Pancreas (tissue), 10 donors: Measurements from ENCODE around the gene GATA2. TPM values are rescaled to one million over a fixed set of nuclear protein-coding genes. Genes with fewer than 3 reads are reported as not detected.

ENCODE experiments used
- ATAC-seq, 4 donors: fragments of 200-7000 bp; cut with Tn5 transposase; one replicate each; pipeline versions ENCODE4 v1.8.0 to v1.9.1; 2020; ENCODE audit warnings: mild to moderate bottlenecking in 4 of 4, moderate library complexity in 4 of 4
- DNase-seq, 6 donors: peaks; one replicate each; pipeline ENCODE4 v3.0.0-alpha.2; 2020
- FAIRE-seq: peaks from 2 replicates; lab custom pipeline; 2012; peaks lifted over from hg19 to GRCh38; lab: Jason Lieb, UNC
- H3K27ac ChIP-seq, 4 donors: fragments of 200-600 bp; sonication (generic); 1 replicate in 3 of 4; 2 replicates in 1 of 4; pipeline versions ENCODE4 v1.5.0 to v1.8.0; 2020
- H3K27me3 ChIP-seq, 4 donors: fragments of 200-600 bp; one replicate each; pipeline ENCODE4 v1.8.0; 2021
- H3K36me3 ChIP-seq, 3 donors: fragments of 200-600 bp; sonication (generic) in 1 of 3; one replicate each; pipeline versions ENCODE4 v1.5.0 to v1.8.0; 2020 to 2021
- H3K4me1 ChIP-seq, 3 donors: fragments of 200-600 bp; one replicate each; pipeline ENCODE4 v1.8.0; 2021
- H3K4me3 ChIP-seq, 4 donors: fragments of 200-600 bp; sonication (generic) in 2 of 4; one replicate each; pipeline versions ENCODE4 v1.5.0 to v1.8.0; 2020 to 2021
- H3K9me3 ChIP-seq, 4 donors: fragments of 200-600 bp; one replicate each; pipeline ENCODE4 v1.8.0; 2021
- WGBS, 2 donors: extraction: QIAGEN DNeasy Blood & Tissue Kit; methylation state at CpG; one replicate each; pipeline ENCODE4 v1.1.7; 2013; 5-methylcytosine and 5-hydroxymethylcytosine counted together
- intact Hi-C, 3 donors: fragments of 100-400 bp; cut with DNase I; formaldehyde crosslinking; loops; one replicate each; pipeline versions ENCODE4 v1.11.1 to v1.14.2; 2022
- polyA plus RNA-seq, 2 donors: library from polyadenylated mRNA; stranded (reverse); fragments of 200-250 nt; gene quantifications; one replicate each; pipeline ENCODE4 v1.2.3, GENCODE V29; 2013
- total RNA-seq, 6 donors: library from RNA; stranded (reverse); fragmentation: NEBNext Ultra II Directional in 4 of 6; extraction: Animal tissue kit (Norgen Biotek cat#: 25700) in 4 of 6; gene quantifications; one replicate each; pipeline versions ENCODE4 v1.2.1 to v1.2.4, GENCODE V29; 2021 to 2023
- TF ChIP-seq, protein P1 (sequence below), 4 donors: fragments of 200-600 bp; sonication (generic) in 3 of 4; IDR thresholded peaks; one replicate each; pipeline versions ENCODE4 v1.5.0 to v1.8.0; 2021; ENCODE audit warnings: antibody characterized with exemption in 4 of 4
- donor health status: healthy with polysubstance abuse.
- donor health status: DM: no; HTN: no; CAD: no; lungs with moderate emphysema.
- donor health status: DM: no; HTN: no; CAD: no.
- donor health status: control.
- donor health status: control.
- donor health status: Bipolar disorder and iron deficiency.
- donor health status: DM: yes; HTN: yes; CAD: no.
- donor health status: DM: no; HTN: no; CAD: no.
- donor health status: DM: no; HTN: no; CAD: no.
- donor health status: DM: yes; HTN: yes; CAD: no.

The GATA2 gene
- total and polyA plus RNA-seq, 8 donors = 6.2 to 17.1 (median 11.1) TPM

DNA sequence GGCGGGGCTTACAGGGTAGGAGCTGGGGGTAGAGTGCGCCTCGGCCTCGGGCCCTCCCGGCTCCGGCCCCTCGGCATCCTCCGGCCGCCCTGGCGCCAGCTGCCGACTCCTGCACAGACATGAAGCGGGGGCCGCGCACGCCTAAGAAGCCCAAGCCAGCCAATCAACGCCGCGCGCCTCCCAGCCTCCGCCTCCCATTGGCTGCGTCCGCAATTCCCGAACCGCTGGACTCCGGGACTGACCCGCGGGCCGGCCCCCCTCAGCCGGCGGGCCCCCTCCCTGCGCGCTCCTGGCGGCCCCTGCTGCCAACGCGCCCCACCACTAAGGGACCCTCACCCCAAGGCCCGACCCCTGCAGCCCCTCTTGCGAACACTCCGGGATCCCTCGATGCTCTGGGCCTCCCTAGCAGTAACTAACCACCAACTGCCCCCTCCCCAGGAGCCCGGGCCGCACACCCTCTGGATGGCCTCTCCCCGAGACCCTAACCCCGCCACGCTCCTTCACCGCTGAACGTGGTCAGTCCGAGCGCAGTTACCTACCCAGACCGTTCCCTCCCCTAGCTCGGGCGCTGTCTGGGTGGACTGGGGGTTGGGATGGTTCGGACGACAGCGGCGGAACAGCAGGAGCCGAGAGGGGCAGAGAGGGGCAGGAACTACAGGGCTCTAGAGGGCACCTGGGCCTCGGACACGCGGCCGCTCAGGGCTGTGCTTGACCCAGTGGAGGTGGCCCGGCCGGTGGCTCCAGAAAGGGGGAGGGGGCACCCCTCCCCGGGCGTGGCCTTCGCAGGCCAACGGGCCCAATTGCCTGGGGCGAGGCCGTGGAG lies 5.0 kb downstream of the GATA2 start:
- Histone ChIP-seq H3K36me3 (no peaks in the 10 kb centered on the region), H3K4me3 (peak overlapping the region; percentile 40 to 73 (median 57)), H3K27ac (peak overlapping the region; percentile 95 to 97 (median 96)), H3K27me3 (no peaks in the 10 kb centered on the region), H3K4me1 (peaks cover 0 to 3% (median 0%) of the 10 kb centered on the region in 3 donors), H3K9me3 (no peaks in the 10 kb centered on the region)
- intact Hi-C loops = no loop called here
- 1% methylated on average over 43 to 68 of the region's 68 CpGs for WGBS, 2 donors
- ATAC-seq (peak; percentile 64 to 78 (median 69)), DNase-seq (peak; percentile 82 to 95 (median 87)), FAIRE-seq (no peak)
- TF ChIP-seq, protein P1, sequence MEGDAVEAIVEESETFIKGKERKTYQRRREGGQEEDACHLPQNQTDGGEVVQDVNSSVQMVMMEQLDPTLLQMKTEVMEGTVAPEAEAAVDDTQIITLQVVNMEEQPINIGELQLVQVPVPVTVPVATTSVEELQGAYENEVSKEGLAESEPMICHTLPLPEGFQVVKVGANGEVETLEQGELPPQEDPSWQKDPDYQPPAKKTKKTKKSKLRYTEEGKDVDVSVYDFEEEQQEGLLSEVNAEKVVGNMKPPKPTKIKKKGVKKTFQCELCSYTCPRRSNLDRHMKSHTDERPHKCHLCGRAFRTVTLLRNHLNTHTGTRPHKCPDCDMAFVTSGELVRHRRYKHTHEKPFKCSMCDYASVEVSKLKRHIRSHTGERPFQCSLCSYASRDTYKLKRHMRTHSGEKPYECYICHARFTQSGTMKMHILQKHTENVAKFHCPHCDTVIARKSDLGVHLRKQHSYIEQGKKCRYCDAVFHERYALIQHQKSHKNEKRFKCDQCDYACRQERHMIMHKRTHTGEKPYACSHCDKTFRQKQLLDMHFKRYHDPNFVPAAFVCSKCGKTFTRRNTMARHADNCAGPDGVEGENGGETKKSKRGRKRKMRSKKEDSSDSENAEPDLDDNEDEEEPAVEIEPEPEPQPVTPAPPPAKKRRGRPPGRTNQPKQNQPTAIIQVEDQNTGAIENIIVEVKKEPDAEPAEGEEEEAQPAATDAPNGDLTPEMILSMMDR (IDR thresholded peaks at IDR 0.05) = no peak

- 1% methylated on average over 15 to 18 of the region's 18 CpGs for WGBS, 2 donors
- intact Hi-C loops = no loop called here
- peaks cover 0 to 3% (median 0%) of the 10 kb centered on the region in 3 donors for H3K4me1 ChIP-seq
- no peak for FAIRE-seq
- no peak for DNase-seq
- TF ChIP-seq, protein P1 (IDR thresholded peaks at IDR 0.05) = no peak
- no peaks in the 10 kb centered on the region for H3K36me3 ChIP-seq
- peak overlapping the region; percentile 40 to 73 (median 57) for H3K4me3 ChIP-seq
- H3K27ac ChIP-seq = peak overlapping the region in 3 of 4 donors; percentile 95 to 97 (median 96)
- ATAC-seq = no peak
- H3K9me3 ChIP-seq = no peaks in the 10 kb centered on the region
- no peaks in the 10 kb centered on the region for H3K27me3 ChIP-seq
These were observed 5.5 kb downstream of the GATA2 start for GRCh38 chr3:128487538-128487812.

- TF ChIP-seq, protein P1 (IDR thresholded peaks at IDR 0.05) = no peak
- FAIRE-seq = no peak
- Histone ChIP-seq H3K9me3 (no peaks in the 10 kb centered on the region), H3K4me3 (peak overlapping the region; percentile 40 to 73 (median 57)), H3K36me3 (no peaks in the 10 kb centered on the region), H3K4me1 (peaks cover 0 to 3% (median 0%) of the 10 kb centered on the region in 3 donors), H3K27me3 (no peaks in the 10 kb centered on the region), H3K27ac (no peak overlapping the region)
- peak in 5 of 6 donors; percentile 28 to 82 (median 53) for DNase-seq
- intact Hi-C loops = no loop called here
- WGBS, 2 donors = 1 to 2% methylated on average over 73 to 75 of the region's 75 CpGs
- ATAC-seq = peak in 2 of 4 donors; percentile 7 to 15
These were observed 6.1 kb downstream of the GATA2 start for GRCh38 chr3:128486681-128487537.

- Histone ChIP-seq H3K27me3 (no peaks in the 10 kb centered on the region), H3K4me3 (peak overlapping the region; percentile 40 to 73 (median 57)), H3K27ac (no peak overlapping the region), H3K4me1 (peaks cover 0 to 3% (median 0%) of the 10 kb centered on the region in 3 donors), H3K36me3 (no peaks in the 10 kb centered on the region), H3K9me3 (no peaks in the 10 kb centered on the region)
- 49 to 54% methylated on average over 14 of the region's 14 CpGs for WGBS, 2 donors
- intact Hi-C loops = no loop called here
- TF ChIP-seq, protein P1 (IDR thresholded peaks at IDR 0.05) = no peak
- ATAC-seq = no peak
- FAIRE-seq = no peak
- DNase-seq = peak in 1 of 6 donors; percentile 40
These were observed 6.8 kb downstream of the GATA2 start for GRCh38 chr3:128486205-128486628.
